DND-41 (cell line): ENCODE measurements around the gene ZNF740.
"Not testable (repeated sequence)": the region's sequence is repeated elsewhere in the genome, so short reads cannot be mapped to it uniquely, and the experiment has no call there.

ENCODE experiments used
- ATAC-seq: fragments of 200-7000 bp; cut with Tn5 transposase; 3 replicates; pipeline ENCODE4 v1.9.1; 2021; ENCODE audit warnings: low read depth; ENCODE audit not compliant: insufficient read depth
- DNase-seq: peaks from one replicate; pipeline ENCODE4 v3.0.0-alpha.2; 2020
- H2AFZ ChIP-seq: 2 replicates; pipeline ENCODE4 v1.6.0; 2012; ENCODE audit warnings: low read depth, low read length
- H3K27ac ChIP-seq: 2 replicates; pipeline ENCODE4 v1.5.1; 2012; ENCODE audit warnings: low read length, inconsistent platforms
- H3K27me3 ChIP-seq: fragments of 200-600 bp; sonication (generic); 2 replicates; pipeline ENCODE4 v1.6.0; 2012; ENCODE audit warnings: low read length, mild to moderate bottlenecking, inconsistent platforms; ENCODE audit not compliant: insufficient read depth, poor library complexity
- H3K36me3 ChIP-seq: 2 replicates; pipeline ENCODE4 v1.5.1; 2012; ENCODE audit warnings: low read length, inconsistent platforms; ENCODE audit not compliant: insufficient read depth
- H3K4me1 ChIP-seq: 2 replicates; pipeline ENCODE4 v1.5.1; 2012; ENCODE audit warnings: mild to moderate bottlenecking, low read length; ENCODE audit not compliant: insufficient read depth
- H3K4me2 ChIP-seq: 2 replicates; pipeline ENCODE4 v1.6.0; 2012; ENCODE audit warnings: mild to moderate bottlenecking, moderate library complexity, low read length, inconsistent platforms; ENCODE audit not compliant: insufficient read depth
- H3K4me3 ChIP-seq, 2 experiments: fragments of 200-600 bp in 1 of 2; shearing (Covaris generic) in 1 of 2; 2 replicates each; pipeline ENCODE4 v1.5.1; 2012 to 2016; ENCODE audit warnings: inconsistent platforms in 2 of 2, low read length in 2 of 2, mild to moderate bottlenecking in 2 of 2, low read depth in 1 of 2, moderate library complexity in 1 of 2
- H3K79me2 ChIP-seq: 2 replicates; pipeline ENCODE4 v1.6.0; 2012; ENCODE audit warnings: low read length, inconsistent platforms; ENCODE audit not compliant: insufficient read depth
- H3K9ac ChIP-seq: 2 replicates; pipeline ENCODE4 v1.6.0; 2012; ENCODE audit warnings: low read depth, mild to moderate bottlenecking, inconsistent platforms, low read length, moderate library complexity
- H3K9me3 ChIP-seq: 2 replicates; pipeline ENCODE4 v1.5.1; 2012; ENCODE audit warnings: low read length, moderate library complexity, mild to moderate bottlenecking, inconsistent platforms; ENCODE audit not compliant: insufficient read depth, severe bottlenecking
- H4K20me1 ChIP-seq: 2 replicates; pipeline ENCODE4 v1.6.0; 2012; ENCODE audit warnings: low read length; ENCODE audit not compliant: insufficient read depth
- CTCF ChIP-seq: IDR thresholded peaks from 2 replicates; pipeline ENCODE4 v1.5.1; 2012; ENCODE audit warnings: borderline replicate concordance, low read length, moderate library complexity, mild to moderate bottlenecking; ENCODE audit not compliant: poor library complexity, severe bottlenecking; ENCODE audit errors: extremely low read depth
- EZH2 ChIP-seq: IDR thresholded peaks from 3 replicates; pipeline ENCODE4 v1.6.1; 2012; ENCODE audit warnings: borderline replicate concordance, low read depth, mild to moderate bottlenecking, moderate library complexity, low read length, inconsistent platforms; ENCODE audit not compliant: severe bottlenecking

Gene ZNF740

GRCh38 chr12:53176750-53177149 is 3.8 kb upstream of the ZNF740 start:
- DNase-seq (no peak), ATAC-seq (no peak)
- Histone ChIP-seq H3K4me2 (no peak overlapping the region), H2AFZ (no peak overlapping the region), H3K4me3 (no peak overlapping the region), H3K79me2 (peaks cover 15% of the 10 kb centered on the region), H3K9ac (no peak overlapping the region), H4K20me1 (peaks cover 2% of the 10 kb centered on the region), H3K36me3 (peaks cover 4% of the 10 kb centered on the region), H3K27ac (no peak overlapping the region), H3K9me3 (no peaks in the 10 kb centered on the region), H3K27me3 (no peaks in the 10 kb centered on the region), H3K4me1 (peaks cover 20% of the 10 kb centered on the region)
- TF ChIP-seq CTCF: no peak
- no peak for TF ChIP-seq EZH2

GRCh38 chr12:53177447-53177846 is 3.1 kb upstream of the ZNF740 start:
- H3K27ac ChIP-seq, H3K27me3 ChIP-seq, H3K4me2 ChIP-seq, H2AFZ ChIP-seq, H3K9me3 ChIP-seq, ATAC-seq, H4K20me1 ChIP-seq, H3K9ac ChIP-seq, H3K4me3 ChIP-seq, DNase-seq: not testable (repeated sequence)
- peaks cover 10% of the 10 kb centered on the region for H3K36me3 ChIP-seq
- H3K4me1 ChIP-seq: peaks cover 27% of the 10 kb centered on the region
- peaks cover 22% of the 10 kb centered on the region for H3K79me2 ChIP-seq

- Histone ChIP-seq H4K20me1 (peaks cover 16% of the 10 kb centered on the region), H3K36me3 (peaks cover 24% of the 10 kb centered on the region), H3K4me2 (peak overlapping the region; percentile 100; the same call in 1 of the 2 replicates), H3K4me1 (peaks cover 36% of the 10 kb centered on the region), H3K9ac (0 out of 2 replicates have a peak overlapping the region, but pooled peaks have one; percentile 82), H3K79me2 (peaks cover 35% of the 10 kb centered on the region)
- not testable (repeated sequence) for H2AFZ ChIP-seq, H3K27ac ChIP-seq, ATAC-seq, H3K27me3 ChIP-seq, H3K4me3 ChIP-seq, DNase-seq, H3K9me3 ChIP-seq
Measured at GRCh38 chr12:53178803-53179202, 1.7 kb upstream of the ZNF740 start.

GRCh38 chr12:53179687-53180219 is 769 bp upstream of the ZNF740 start:
- ATAC-seq: peak; percentile 1
- Histone ChIP-seq H3K36me3 (peaks cover 33% of the 10 kb centered on the region), H3K9ac (peak overlapping the region; percentile 82), H2AFZ (peak overlapping the region; percentile 98), H3K9me3 (no peaks in the 10 kb centered on the region), H3K4me1 (peaks cover 42% of the 10 kb centered on the region), H3K4me3 (peak overlapping the region; percentile 70 to 92), H4K20me1 (peaks cover 22% of the 10 kb centered on the region), H3K27ac (peak overlapping the region; percentile 95), H3K4me2 (peak overlapping the region; percentile 100), H3K27me3 (no peaks in the 10 kb centered on the region), H3K79me2 (peaks cover 45% of the 10 kb centered on the region)
- TF ChIP-seq CTCF (no peak), EZH2 (no peak)
- no peak for DNase-seq
